Osteocyte (in vitro differentiated cells): ENCODE data around the gene PARP15. TPM values are rescaled to one million over a fixed set of nuclear protein-coding genes. Genes with fewer than 3 reads are reported as not detected.

Experiments
- DNase-seq: peaks from one replicate; pipeline ENCODE4 v3.0.0; 2021; ENCODE audit warnings: mixed read lengths; ENCODE audit not compliant: unreplicated experiment; ENCODE audit errors: extremely low spot score
- H3K27ac Mint-ChIP-seq: one replicate; pipeline ENCODE4 v1.8.0; 2021; ENCODE audit warnings: mild to moderate bottlenecking, mixed read lengths; ENCODE audit not compliant: unreplicated experiment
- H3K27me3 Mint-ChIP-seq: one replicate; pipeline ENCODE4 v1.8.0; 2021; ENCODE audit warnings: mixed read lengths; ENCODE audit not compliant: unreplicated experiment
- H3K36me3 Mint-ChIP-seq: one replicate; pipeline ENCODE4 v1.8.0; 2021; ENCODE audit warnings: mixed read lengths; ENCODE audit not compliant: unreplicated experiment
- H3K4me1 Mint-ChIP-seq: one replicate; pipeline ENCODE4 v1.8.0; 2021; ENCODE audit warnings: mixed read lengths; ENCODE audit not compliant: unreplicated experiment
- H3K4me3 Mint-ChIP-seq: one replicate; pipeline ENCODE4 v1.8.0; 2021; ENCODE audit warnings: mild to moderate bottlenecking, moderate library complexity, mixed read lengths; ENCODE audit not compliant: unreplicated experiment
- H3K9me3 Mint-ChIP-seq: one replicate; pipeline ENCODE4 v1.8.0; 2021; ENCODE audit warnings: mixed read lengths; ENCODE audit not compliant: unreplicated experiment
- CTCF ChIP-seq: fragments of 200-600 bp; sonication (generic); IDR thresholded peaks from 2 replicates; pipeline ENCODE4 v1.5.0; 2021; ENCODE audit warnings: antibody characterized with exemption, mild to moderate bottlenecking, moderate library complexity
- total RNA-seq: library from RNA; stranded (reverse); gene quantifications from 2 replicates; pipeline ENCODE4 v1.2.1, GENCODE V29; 2021

PARP15 gene
- total RNA-seq, 1 donor from 2014 or later: 0.08 TPM

- no peaks in the 10 kb centered on the region for H3K27me3 Mint-ChIP-seq
Measured at GRCh38 chr3:122609798-122610559, 32.5 kb downstream of the PARP15 start.

GRCh38 chr3:122612696-122613095, 35.2 kb downstream of the PARP15 start:
- H3K9me3 Mint-ChIP-seq: peaks cover 6% of the 10 kb centered on the region
- no peak overlapping the region for H3K27ac Mint-ChIP-seq
- H3K4me1 Mint-ChIP-seq: peaks cover 6% of the 10 kb centered on the region
- peaks cover 9% of the 10 kb centered on the region for H3K27me3 Mint-ChIP-seq
- no peak overlapping the region for H3K4me3 Mint-ChIP-seq
- DNase-seq: no peak
- no peaks in the 10 kb centered on the region for H3K36me3 Mint-ChIP-seq
- no peak for TF ChIP-seq CTCF

More at GRCh38 chr3:122609798-122610559, 32.5 kb downstream of the PARP15 start:
- Mint-ChIP-seq H3K4me1 (peaks cover 6% of the 10 kb centered on the region), H3K27ac (peak overlapping the region; percentile 93), H3K9me3 (peaks cover 6% of the 10 kb centered on the region), H3K4me3 (peak overlapping the region; percentile 3), H3K36me3 (no peaks in the 10 kb centered on the region)
- TF ChIP-seq CTCF: no peak
- no peak for DNase-seq

- Mint-ChIP-seq H3K4me3 (no peak overlapping the region), H3K27ac (no peak overlapping the region), H3K9me3 (peaks cover 6% of the 10 kb centered on the region), H3K36me3 (no peaks in the 10 kb centered on the region), H3K4me1 (no peaks in the 10 kb centered on the region), H3K27me3 (peaks cover 28% of the 10 kb centered on the region)
- no peak for DNase-seq
- no peak for TF ChIP-seq CTCF
Measured at GRCh38 chr3:122615303-122615702, 37.9 kb downstream of the PARP15 start.

- H3K4me3 Mint-ChIP-seq: no peak overlapping the region
- H3K4me1 Mint-ChIP-seq: no peaks in the 10 kb centered on the region
- H3K27ac Mint-ChIP-seq: no peak overlapping the region
- no peak for DNase-seq
- H3K9me3 Mint-ChIP-seq: no peaks in the 10 kb centered on the region
- H3K36me3 Mint-ChIP-seq: no peaks in the 10 kb centered on the region
- no peak for TF ChIP-seq CTCF
- H3K27me3 Mint-ChIP-seq: peaks cover 56% of the 10 kb centered on the region
Measured at GRCh38 chr3:122618614-122619013, 41.2 kb downstream of the PARP15 start.

GRCh38 chr3:122619040-122619439, 41.6 kb downstream of the PARP15 start:
- H3K9me3 Mint-ChIP-seq: no peaks in the 10 kb centered on the region
- no peaks in the 10 kb centered on the region for H3K4me1 Mint-ChIP-seq
- H3K27ac Mint-ChIP-seq: no peak overlapping the region
- no peaks in the 10 kb centered on the region for H3K36me3 Mint-ChIP-seq
- H3K27me3 Mint-ChIP-seq: peaks cover 59% of the 10 kb centered on the region
- DNase-seq: no peak
- TF ChIP-seq CTCF: no peak
- no peak overlapping the region for H3K4me3 Mint-ChIP-seq
